Hepatocyte (in vitro differentiated cells): ENCODE measurements around the gene KCNQ1. TPM values are rescaled to one million over a fixed set of nuclear protein-coding genes. Genes with fewer than 3 reads are reported as not detected.

ENCODE experiments used
- DNase-seq: peaks from one replicate; pipeline ENCODE4 v3.0.0-alpha.2; 2016; ENCODE audit warnings: low spot score
- H2AFZ ChIP-seq: fragments of 200-600 bp; sonication (generic); 2 replicates; pipeline ENCODE4 v1.6.0; 2016; ENCODE audit warnings: antibody characterized with exemption, mild to moderate bottlenecking
- H3K27ac ChIP-seq: fragments of 200-600 bp; sonication (generic); 2 replicates; pipeline ENCODE4 v1.5.1; 2016; ENCODE audit warnings: mild to moderate bottlenecking
- H3K27me3 ChIP-seq: fragments of 200-600 bp; sonication (generic); 2 replicates; pipeline ENCODE4 v1.6.1; 2016
- H3K36me3 ChIP-seq: fragments of 200-600 bp; sonication (generic); replicated peaks from 2 replicates; pipeline ENCODE4 v1.5.1; 2016; ENCODE audit warnings: low read depth; ENCODE audit not compliant: insufficient read depth
- H3K4me1 ChIP-seq: fragments of 200-600 bp; sonication (generic); 2 replicates; pipeline ENCODE4 v1.5.1; 2016; ENCODE audit warnings: mild to moderate bottlenecking, moderate library complexity; ENCODE audit not compliant: insufficient read depth
- H3K4me2 ChIP-seq: fragments of 200-600 bp; sonication (generic); 2 replicates; pipeline ENCODE4 v1.6.0; 2016
- H3K4me3 ChIP-seq: fragments of 200-600 bp; sonication (generic); 2 replicates; pipeline ENCODE4 v1.5.1; 2016; ENCODE audit warnings: mild to moderate bottlenecking
- H3K79me2 ChIP-seq: fragments of 200-600 bp; sonication (generic); 2 replicates; pipeline ENCODE4 v1.6.0; 2017; ENCODE audit warnings: mild to moderate bottlenecking
- H3K9me2 ChIP-seq: fragments of 200-600 bp; sonication (generic); replicated peaks from 2 replicates; pipeline ENCODE4 v1.6.0; 2017; ENCODE audit warnings: mild to moderate bottlenecking; ENCODE audit not compliant: insufficient read depth
- H3K9me3 ChIP-seq: fragments of 200-600 bp; sonication (generic); 2 replicates; pipeline ENCODE4 v1.5.1; 2016; ENCODE audit warnings: low read depth, mild to moderate bottlenecking
- H4K20me1 ChIP-seq: fragments of 200-600 bp; sonication (generic); 2 replicates; pipeline ENCODE4 v1.6.0; 2016; ENCODE audit warnings: mild to moderate bottlenecking; ENCODE audit not compliant: insufficient read depth, poor library complexity, severe bottlenecking
- CTCF ChIP-seq: fragments of 200-600 bp; sonication (generic); IDR thresholded peaks from 2 replicates; pipeline ENCODE4 v1.5.1; 2016; ENCODE audit warnings: antibody characterized with exemption, mild to moderate bottlenecking; ENCODE audit not compliant: poor library complexity
- EZH2 ChIP-seq: fragments of 200-600 bp; sonication (generic); IDR thresholded peaks from 2 replicates; pipeline ENCODE4 v1.6.1; 2016; ENCODE audit warnings: antibody characterized with exemption, mild to moderate bottlenecking, borderline replicate concordance
- EZH2phosphoT487 ChIP-seq: fragments of 200-600 bp; sonication (generic); IDR thresholded peaks from one replicate; pipeline ENCODE4 v1.6.1; 2018; ENCODE audit warnings: antibody characterized with exemption, mild to moderate bottlenecking, low read depth, moderate library complexity; ENCODE audit not compliant: unreplicated experiment, severe bottlenecking
- WGBS: methylation state at CpG from one replicate; pipeline ENCODE4 v1.1.6; 2016; ENCODE audit warnings: low lambda C conversion rate; ENCODE audit errors: missing lambda C conversion rate; 5-methylcytosine and 5-hydroxymethylcytosine counted together
- polyA plus RNA-seq: library from polyadenylated mRNA; unstranded; fragments of >200 nt; fragmentation: Nextera tagmentation; extraction: Ambion mirVana; gene quantifications from 2 replicates; pipeline ENCODE4 v1.2.1, GENCODE V29; 2016
- total RNA-seq: library from RNA; depleted of rRNA; stranded (reverse); fragments of >200 nt; gene quantifications from 2 replicates; pipeline ENCODE4 v1.2.3, GENCODE V29; 2014

KCNQ1 gene
- total and polyA plus RNA-seq, 2 experiments from 2014 or later: 1.8 to 6.4 TPM

GRCh38 chr11:2480874-2481220, 36.0 kb downstream of the KCNQ1 start:
- no peak overlapping the region for H3K4me2 ChIP-seq
- no peaks in the 10 kb centered on the region for H3K79me2 ChIP-seq
- no peak overlapping the region for H2AFZ ChIP-seq
- H3K9me2 ChIP-seq: no peaks in the 10 kb centered on the region
- no peaks in the 10 kb centered on the region for H4K20me1 ChIP-seq
- H3K4me3 ChIP-seq: no peak overlapping the region
- no peak for DNase-seq
- no peaks in the 10 kb centered on the region for H3K27me3 ChIP-seq
- H3K4me1 ChIP-seq: no peaks in the 10 kb centered on the region
- H3K9me3 ChIP-seq: no peaks in the 10 kb centered on the region
- 74% methylated on average over 7 of the region's 7 CpGs for WGBS
- no peak overlapping the region for H3K27ac ChIP-seq
- no peaks in the 10 kb centered on the region for H3K36me3 ChIP-seq
- TF ChIP-seq CTCF (no peak), EZH2phosphoT487 (no peak)

- Histone ChIP-seq H3K4me3 (no peak overlapping the region), H3K79me2 (no peaks in the 10 kb centered on the region), H3K4me1 (no peaks in the 10 kb centered on the region), H3K27me3 (no peaks in the 10 kb centered on the region), H3K4me2 (no peak overlapping the region), H3K27ac (no peak overlapping the region), H3K9me2 (no peaks in the 10 kb centered on the region), H4K20me1 (no peaks in the 10 kb centered on the region), H3K9me3 (no peaks in the 10 kb centered on the region), H3K36me3 (no peaks in the 10 kb centered on the region), H2AFZ (no peak overlapping the region)
- DNase-seq: no peak
- WGBS: 87% methylated on average over 14 of the region's 14 CpGs
- TF ChIP-seq EZH2: no peak
- no peak for TF ChIP-seq EZH2phosphoT487
- TF ChIP-seq CTCF: no peak
Measured at GRCh38 chr11:2481253-2481652, 36.4 kb downstream of the KCNQ1 start.

GRCh38 chr11:2482204-2482603, 37.4 kb downstream of the KCNQ1 start:
- no peaks in the 10 kb centered on the region for H3K4me1 ChIP-seq
- H3K27me3 ChIP-seq: no peaks in the 10 kb centered on the region
- no peaks in the 10 kb centered on the region for H3K9me2 ChIP-seq
- no peaks in the 10 kb centered on the region for H3K79me2 ChIP-seq
- H3K36me3 ChIP-seq: no peaks in the 10 kb centered on the region
- H3K4me2 ChIP-seq: no peak overlapping the region
- DNase-seq: no peak
- no peak overlapping the region for H3K4me3 ChIP-seq
- 61% methylated on average over 3 of the region's 3 CpGs for WGBS
- TF ChIP-seq CTCF (no peak), EZH2phosphoT487 (no peak), EZH2 (no peak)
- no peaks in the 10 kb centered on the region for H3K9me3 ChIP-seq
- no peak overlapping the region for H2AFZ ChIP-seq
- no peaks in the 10 kb centered on the region for H4K20me1 ChIP-seq
- no peak overlapping the region for H3K27ac ChIP-seq

GRCh38 chr11:2482745-2483144, 37.9 kb downstream of the KCNQ1 start:
- H3K4me3 ChIP-seq: no peak overlapping the region
- DNase-seq: no peak
- no peaks in the 10 kb centered on the region for H3K9me3 ChIP-seq
- H3K4me2 ChIP-seq: no peak overlapping the region
- H2AFZ ChIP-seq: no peak overlapping the region
- no peaks in the 10 kb centered on the region for H3K36me3 ChIP-seq
- H3K27ac ChIP-seq: no peak overlapping the region
- H3K27me3 ChIP-seq: no peaks in the 10 kb centered on the region
- no peaks in the 10 kb centered on the region for H3K9me2 ChIP-seq
- H3K79me2 ChIP-seq: no peaks in the 10 kb centered on the region
- TF ChIP-seq EZH2 (no peak), EZH2phosphoT487 (no peak), CTCF (no peak)
- WGBS: 72% methylated on average over 5 of the region's 5 CpGs
- H4K20me1 ChIP-seq: no peaks in the 10 kb centered on the region
- H3K4me1 ChIP-seq: no peaks in the 10 kb centered on the region
